ENCODE measurements around the gene RIMS4.

- TF ChIP-seq CTCF (IDR thresholded peaks at IDR 0.05) (no peak), POLR2A (IDR thresholded peaks at IDR 0.05) (no peak)
Observed at GRCh38 chr20:44714102-44714700, 96.1 kb downstream of the RIMS4 start.
